Heart left ventricle (tissue), 16 donors: ENCODE data around the gene CLTB. TPM values are rescaled to one million over a fixed set of nuclear protein-coding genes. Genes with fewer than 3 reads are reported as not detected.

Experiments
- ATAC-seq, 4 donors: fragments of 200-7000 bp; cut with Tn5 transposase; one replicate each; pipeline ENCODE4 v1.9.1; 2020 to 2022; ENCODE audit warnings: moderate library complexity in 4 of 4, mild to moderate bottlenecking in 3 of 4, moderate number of reproducible peaks in 1 of 4
- DNase-seq, 5 donors: peaks; one replicate each; pipeline ENCODE4 v3.0.0-alpha.2; 2020
- H3K27ac ChIP-seq, 12 donors: fragments of 200-600 bp; sonication (generic) in 4 of 12; one replicate each; pipeline versions ENCODE4 v1.5.0 to v1.8.0; 2016 to 2022; ENCODE audit warnings: mild to moderate bottlenecking in 2 of 12
- H3K27me3 ChIP-seq, 9 donors: fragments of 200-600 bp; sonication (generic) in 2 of 9; one replicate each; pipeline versions ENCODE4 v1.5.1 to v1.8.0; 2016 to 2022; ENCODE audit warnings: mild to moderate bottlenecking in 3 of 9
- H3K36me3 ChIP-seq, 9 donors: fragments of 200-600 bp; sonication (generic) in 2 of 9; one replicate each; pipeline versions ENCODE4 v1.5.0 to v1.8.0; 2018 to 2022; ENCODE audit warnings: mild to moderate bottlenecking in 2 of 9
- H3K4me1 ChIP-seq, 12 donors: fragments of 200-600 bp; sonication (generic) in 4 of 12; one replicate each; pipeline versions ENCODE4 v1.5.0 to v1.8.0; 2016 to 2022; ENCODE audit warnings: mild to moderate bottlenecking in 3 of 12
- H3K4me3 ChIP-seq, 12 donors: fragments of 200-600 bp; sonication (generic) in 4 of 12; one replicate each; pipeline versions ENCODE4 v1.5.0 to v1.8.0; 2017 to 2022; ENCODE audit warnings: mild to moderate bottlenecking in 9 of 12, moderate library complexity in 4 of 12
- H3K9me3 ChIP-seq, 12 donors: fragments of 200-600 bp; sonication (generic) in 4 of 12; one replicate each; pipeline versions ENCODE4 v1.5.0 to v1.8.0; 2016 to 2022; ENCODE audit warnings: mild to moderate bottlenecking in 1 of 12
- POLR2A ChIP-seq, 2 donors: fragments of 450-650 bp; IDR thresholded peaks; one replicate each; pipeline ENCODE4 v1.6.1; 2017; ENCODE audit warnings: antibody characterized with exemption in 2 of 2, mild to moderate bottlenecking in 2 of 2, moderate library complexity in 2 of 2
- WGBS, 4 donors: extraction: QIAGEN DNeasy Blood & Tissue Kit in 2 of 4; methylation state at CpG; one replicate each; pipeline versions ENCODE4 v1.1.5 to v1.1.7; 2013 to 2018; 5-methylcytosine and 5-hydroxymethylcytosine counted together
- intact Hi-C, 10 donors: fragments of 100-400 bp; cut with DNase I; formaldehyde crosslinking; loops; one replicate each; pipeline versions ENCODE4 v1.11.1 to v1.14.2; 2022
- polyA plus RNA-seq, 2 donors: library from polyadenylated mRNA; stranded (reverse); fragments of 200-250 nt; gene quantifications; one replicate each; pipeline ENCODE4 v1.2.3, GENCODE V29; 2013
- total RNA-seq, 9 donors: library from RNA; depleted of rRNA in 2 of 9; stranded (reverse); fragments of >200 nt in 2 of 9; fragmentation: NEBNext Ultra II Directional in 3 of 9; extraction: Animal tissue kit (Norgen Biotek cat#: 25700) in 3 of 9; gene quantifications; one replicate each; pipeline versions ENCODE4 v1.1.0 to v1.2.4, GENCODE V29; 2016 to 2023
- TF ChIP-seq, protein P1 (sequence below), 12 donors: fragments of 200-600 bp; sonication (generic) in 4 of 12; IDR thresholded peaks; one replicate each; pipeline versions ENCODE4 v1.5.0 to v1.8.0; 2018 to 2022; ENCODE audit warnings: antibody characterized with exemption in 12 of 12, mild to moderate bottlenecking in 5 of 12
- donor health status: ischemic (EF 13 %, LVEDD 7.1; RV severe dilation, severe dysfunction).
- donor health status: healthy with polysubstance abuse.
- donor health status: DM: no; HTN: yes; CAD: no.
- donor health status: DM: no; HTN: no; CAD: no.
- donor health status: ischemic (EF 25% LVEDD 6.9; RV normal size, moderate dysfunction).
- donor health status: ischemic (EF 25% LVEDD 5.7; RV mildly dilated, moderate dysfunction).
- donor health status: healthy.
- donor health status: DM: yes; HTN: yes; CAD: no.
- donor health status: ischemic (EF 35%, LVEDD 5.7; RV mildly dilated, moderate dysfunction).
- donor health status: nonischemic (EF 11% LVEDD 7.7; RV severe dilation, severe dysfunction).
- donor health status: DM: yes; HTN: yes; CAD: no.
- donor health status: PGD.
- donor health status: ischemic (EF 29% LVEDD 5.4; RV normal size, mild dysfunction).
- donor health status: nonischemic (EF 23%, LVEDD 6.1; RV moderate dilation, normal function).

Gene CLTB
- total and polyA plus RNA-seq, 11 donors: 185 to 464 (median 300) TPM

DNA sequence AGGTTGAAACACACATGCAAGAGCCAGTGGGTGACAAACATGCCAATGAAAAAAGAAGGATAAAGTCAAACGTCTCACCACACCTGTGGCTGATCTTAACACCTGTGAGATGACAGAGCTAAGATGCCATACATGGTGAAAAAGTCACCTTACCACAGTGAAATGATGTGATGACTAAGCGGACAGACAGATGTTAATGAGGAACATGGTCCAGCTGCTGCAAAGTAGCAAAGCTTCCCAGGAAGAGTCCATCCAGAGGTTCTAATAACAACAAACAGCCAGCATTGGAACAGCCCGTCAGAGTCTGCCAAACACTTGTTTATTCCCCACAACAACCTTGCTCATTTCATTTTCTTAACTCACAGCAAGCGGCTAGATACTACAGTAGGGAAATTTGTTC lies 56.7 kb downstream of the CLTB start:
- H3K9me3 ChIP-seq: no peaks in the 10 kb centered on the region
- H3K4me1 ChIP-seq: peaks cover 0 to 27% (median 16%) of the 10 kb centered on the region in 12 donors
- H3K4me3 ChIP-seq: peak overlapping the region in 2 of 12 donors; percentile 21 to 99
- no peaks in the 10 kb centered on the region for H3K27me3 ChIP-seq
- H3K27ac ChIP-seq: no peak overlapping the region
- TF ChIP-seq POLR2A (IDR thresholded peaks at IDR 0.05): no peak
- TF ChIP-seq, protein P1, sequence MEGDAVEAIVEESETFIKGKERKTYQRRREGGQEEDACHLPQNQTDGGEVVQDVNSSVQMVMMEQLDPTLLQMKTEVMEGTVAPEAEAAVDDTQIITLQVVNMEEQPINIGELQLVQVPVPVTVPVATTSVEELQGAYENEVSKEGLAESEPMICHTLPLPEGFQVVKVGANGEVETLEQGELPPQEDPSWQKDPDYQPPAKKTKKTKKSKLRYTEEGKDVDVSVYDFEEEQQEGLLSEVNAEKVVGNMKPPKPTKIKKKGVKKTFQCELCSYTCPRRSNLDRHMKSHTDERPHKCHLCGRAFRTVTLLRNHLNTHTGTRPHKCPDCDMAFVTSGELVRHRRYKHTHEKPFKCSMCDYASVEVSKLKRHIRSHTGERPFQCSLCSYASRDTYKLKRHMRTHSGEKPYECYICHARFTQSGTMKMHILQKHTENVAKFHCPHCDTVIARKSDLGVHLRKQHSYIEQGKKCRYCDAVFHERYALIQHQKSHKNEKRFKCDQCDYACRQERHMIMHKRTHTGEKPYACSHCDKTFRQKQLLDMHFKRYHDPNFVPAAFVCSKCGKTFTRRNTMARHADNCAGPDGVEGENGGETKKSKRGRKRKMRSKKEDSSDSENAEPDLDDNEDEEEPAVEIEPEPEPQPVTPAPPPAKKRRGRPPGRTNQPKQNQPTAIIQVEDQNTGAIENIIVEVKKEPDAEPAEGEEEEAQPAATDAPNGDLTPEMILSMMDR (IDR thresholded peaks at IDR 0.05): no peak
- intact Hi-C loops: loop anchor here in 3 of 10 donors (2.0 to 10.0 kb wide), 6 partner anchors 38 to 285 kb away; partner anchors contain the start of genes CLTB (in 2 of the 3), FAF2 (in 1 of the 3), RNF44 (in 1 of the 3) and TSPAN17 (in 1 of the 3)
- 64 to 72% (median 68%) methylated on average over 4 of the region's 4 CpGs for WGBS, 4 donors
- ATAC-seq (no peak), DNase-seq (no peak)
- peaks cover 0 to 48% (median 34%) of the 10 kb centered on the region in 9 donors for H3K36me3 ChIP-seq

DNA sequence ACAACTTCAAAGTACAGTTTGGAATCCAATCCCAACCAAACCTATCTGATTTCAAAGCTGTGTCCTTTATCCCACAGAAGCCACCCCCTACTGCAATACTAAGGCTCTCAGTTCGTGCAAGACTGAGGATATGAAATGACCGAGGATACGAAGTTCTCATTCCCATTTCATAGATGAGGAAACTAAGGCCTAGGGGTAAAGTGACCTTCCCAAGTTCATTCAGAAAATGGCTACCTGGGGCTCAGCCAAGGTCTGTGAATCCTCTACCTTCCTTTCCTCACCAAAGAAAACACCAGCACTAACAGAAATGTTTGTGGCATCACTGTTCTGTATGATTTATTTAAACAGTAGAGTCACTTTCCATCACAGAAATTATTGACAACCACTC lies 60.2 kb downstream of the CLTB start:
- DNase-seq: no peak
- intact Hi-C loops: no loop called here
- WGBS, 4 donors: 90 to 100% (median 94%) methylated on average over 2 to 3 of the region's 3 CpGs
- Histone ChIP-seq H3K36me3 (peaks cover 0 to 83% (median 69%) of the 10 kb centered on the region in 9 donors), H3K9me3 (no peaks in the 10 kb centered on the region), H3K4me3 (no peak overlapping the region), H3K27ac (no peak overlapping the region), H3K27me3 (no peaks in the 10 kb centered on the region), H3K4me1 (peaks cover 0 to 20% (median 13%) of the 10 kb centered on the region in 12 donors)
- ATAC-seq: no peak
- TF ChIP-seq, protein P1 (IDR thresholded peaks at IDR 0.05): no peak
- TF ChIP-seq POLR2A (IDR thresholded peaks at IDR 0.05): no peak

DNA sequence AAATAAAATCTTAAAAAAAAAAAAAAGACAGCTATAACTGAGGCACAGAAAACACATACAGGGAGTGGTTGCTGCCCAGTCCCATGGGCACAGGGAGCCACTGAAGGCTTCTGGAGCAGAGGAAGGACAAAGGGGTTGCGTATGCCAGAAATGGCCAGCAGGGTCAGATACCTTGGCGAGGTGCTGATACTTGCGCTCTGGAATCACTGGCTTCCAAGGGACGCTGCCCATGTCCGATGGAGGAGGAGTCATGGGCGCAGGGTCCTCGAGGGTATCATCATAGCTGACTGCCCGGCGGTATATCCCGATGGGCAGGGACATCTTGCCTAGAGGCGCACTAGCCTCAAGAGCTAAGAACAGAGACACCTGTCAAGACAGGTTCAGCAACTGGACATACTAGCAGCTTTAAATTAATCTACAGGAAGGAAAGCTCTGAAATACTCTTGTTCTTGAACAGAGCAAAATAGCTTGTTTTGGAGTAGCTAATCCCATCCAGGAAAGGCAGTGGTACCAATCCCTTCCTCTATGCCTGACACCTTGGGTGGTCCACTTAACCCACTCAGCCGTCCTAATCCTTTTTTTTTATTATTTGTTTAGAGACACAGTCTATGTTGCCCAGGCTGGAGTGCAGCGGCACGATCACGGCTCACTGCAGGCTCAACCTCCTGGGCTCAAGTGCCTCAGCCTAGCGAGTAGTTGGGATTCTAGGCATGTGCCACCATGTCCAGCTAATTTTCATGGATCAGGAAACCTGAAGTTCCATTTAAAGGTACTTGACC lies 60.8 kb downstream of the CLTB start:
- Histone ChIP-seq H3K4me3 (no peak overlapping the region), H3K36me3 (peaks cover 0 to 88% (median 75%) of the 10 kb centered on the region in 9 donors), H3K27me3 (no peaks in the 10 kb centered on the region), H3K4me1 (peaks cover 0 to 16% (median 11%) of the 10 kb centered on the region in 12 donors), H3K9me3 (no peaks in the 10 kb centered on the region), H3K27ac (no peak overlapping the region)
- ATAC-seq: no peak
- no peak for TF ChIP-seq POLR2A (IDR thresholded peaks at IDR 0.05)
- TF ChIP-seq, protein P1 (IDR thresholded peaks at IDR 0.05): no peak
- WGBS, 4 donors: 88 to 90% (median 90%) methylated on average over 16 of the region's 16 CpGs
- intact Hi-C loops: no loop called here
- DNase-seq: no peak

DNA sequence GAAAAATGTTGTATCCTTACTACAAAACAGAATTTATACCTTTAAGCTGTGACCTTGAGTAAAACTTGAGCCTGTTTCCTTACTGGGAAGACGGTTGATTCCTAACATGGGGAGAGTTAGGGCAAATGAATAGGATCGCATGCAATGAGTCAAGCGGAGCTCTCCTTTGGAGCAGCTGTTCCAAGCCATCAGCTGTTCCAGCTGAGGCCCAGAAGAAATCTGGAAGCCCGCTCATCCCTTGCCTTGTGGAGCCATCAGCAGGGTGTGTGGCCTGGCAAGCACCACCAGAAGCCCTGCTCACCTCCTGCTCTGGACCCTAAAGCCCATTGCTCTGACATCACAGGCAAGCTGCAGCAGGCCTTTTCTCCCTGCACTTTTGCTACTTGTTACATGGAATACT lies 62.8 kb downstream of the CLTB start:
- H3K4me1 ChIP-seq: no peaks in the 10 kb centered on the region
- 92 to 95% (median 95%) methylated on average over 4 of the region's 4 CpGs for WGBS, 4 donors
- H3K4me3 ChIP-seq: no peak overlapping the region
- H3K9me3 ChIP-seq: no peaks in the 10 kb centered on the region
- no peaks in the 10 kb centered on the region for H3K27me3 ChIP-seq
- intact Hi-C loops: no loop called here
- ATAC-seq (no peak), DNase-seq (no peak)
- no peak for TF ChIP-seq POLR2A (IDR thresholded peaks at IDR 0.05)
- TF ChIP-seq, protein P1 (IDR thresholded peaks at IDR 0.05): no peak
- H3K27ac ChIP-seq: no peak overlapping the region
- peaks cover 2 to 100% (median 85%) of the 10 kb centered on the region in 9 donors for H3K36me3 ChIP-seq
